Prostate gland (tissue), 2 donors: ENCODE results near the gene TPSG1.

Source experiments
- POLR2A ChIP-seq: fragments of 450-650 bp; IDR thresholded peaks from one replicate; pipeline ENCODE4 v1.6.1; 2016; ENCODE audit warnings: antibody characterized with exemption, mild to moderate bottlenecking
- TF ChIP-seq, protein P1 (sequence below), 4 experiments: fragments of 200-600 bp in 2 of 4; fragments of 450-650 bp in 2 of 4; sonication (generic) in 2 of 4; IDR thresholded peaks; 1 replicate in 3 of 4; 2 replicates in 1 of 4; pipeline ENCODE4 v1.5.1; 2016 to 2019; ENCODE audit warnings: antibody characterized with exemption in 4 of 4, mild to moderate bottlenecking in 2 of 4, moderate library complexity in 2 of 4

GRCh38 chr16:1199347-1200013 is 25.6 kb downstream of the TPSG1 start:
- TF ChIP-seq, protein P1, sequence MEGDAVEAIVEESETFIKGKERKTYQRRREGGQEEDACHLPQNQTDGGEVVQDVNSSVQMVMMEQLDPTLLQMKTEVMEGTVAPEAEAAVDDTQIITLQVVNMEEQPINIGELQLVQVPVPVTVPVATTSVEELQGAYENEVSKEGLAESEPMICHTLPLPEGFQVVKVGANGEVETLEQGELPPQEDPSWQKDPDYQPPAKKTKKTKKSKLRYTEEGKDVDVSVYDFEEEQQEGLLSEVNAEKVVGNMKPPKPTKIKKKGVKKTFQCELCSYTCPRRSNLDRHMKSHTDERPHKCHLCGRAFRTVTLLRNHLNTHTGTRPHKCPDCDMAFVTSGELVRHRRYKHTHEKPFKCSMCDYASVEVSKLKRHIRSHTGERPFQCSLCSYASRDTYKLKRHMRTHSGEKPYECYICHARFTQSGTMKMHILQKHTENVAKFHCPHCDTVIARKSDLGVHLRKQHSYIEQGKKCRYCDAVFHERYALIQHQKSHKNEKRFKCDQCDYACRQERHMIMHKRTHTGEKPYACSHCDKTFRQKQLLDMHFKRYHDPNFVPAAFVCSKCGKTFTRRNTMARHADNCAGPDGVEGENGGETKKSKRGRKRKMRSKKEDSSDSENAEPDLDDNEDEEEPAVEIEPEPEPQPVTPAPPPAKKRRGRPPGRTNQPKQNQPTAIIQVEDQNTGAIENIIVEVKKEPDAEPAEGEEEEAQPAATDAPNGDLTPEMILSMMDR (IDR thresholded peaks at IDR 0.05): no peak
- TF ChIP-seq POLR2A: no peak
